Heart left ventricle (tissue), 13 donors: Measurements from ENCODE around the gene CAMTA1.

Experiments
- CTCF ChIP-seq, 12 donors: fragments of 200-600 bp; sonication (generic) in 4 of 12; IDR thresholded peaks; one replicate each; pipeline versions ENCODE4 v1.5.0 to v1.8.0; 2018 to 2022; ENCODE audit warnings: antibody characterized with exemption in 12 of 12, mild to moderate bottlenecking in 5 of 12
- POLR2A ChIP-seq, 2 donors: fragments of 450-650 bp; IDR thresholded peaks; one replicate each; pipeline ENCODE4 v1.6.1; 2017; ENCODE audit warnings: antibody characterized with exemption in 2 of 2, mild to moderate bottlenecking in 2 of 2, moderate library complexity in 2 of 2
- donor health status: ischemic (EF 13 %, LVEDD 7.1; RV severe dilation, severe dysfunction).
- donor health status: DM: no; HTN: yes; CAD: no.
- donor health status: DM: no; HTN: no; CAD: no.
- donor health status: ischemic (EF 25% LVEDD 6.9; RV normal size, moderate dysfunction).
- donor health status: ischemic (EF 25% LVEDD 5.7; RV mildly dilated, moderate dysfunction).
- donor health status: ischemic (EF 35%, LVEDD 5.7; RV mildly dilated, moderate dysfunction).
- donor health status: nonischemic (EF 11% LVEDD 7.7; RV severe dilation, severe dysfunction).
- donor health status: DM: yes; HTN: yes; CAD: no.
- donor health status: PGD.
- donor health status: ischemic (EF 29% LVEDD 5.4; RV normal size, mild dysfunction).
- donor health status: nonischemic (EF 23%, LVEDD 6.1; RV moderate dilation, normal function).

DNA sequence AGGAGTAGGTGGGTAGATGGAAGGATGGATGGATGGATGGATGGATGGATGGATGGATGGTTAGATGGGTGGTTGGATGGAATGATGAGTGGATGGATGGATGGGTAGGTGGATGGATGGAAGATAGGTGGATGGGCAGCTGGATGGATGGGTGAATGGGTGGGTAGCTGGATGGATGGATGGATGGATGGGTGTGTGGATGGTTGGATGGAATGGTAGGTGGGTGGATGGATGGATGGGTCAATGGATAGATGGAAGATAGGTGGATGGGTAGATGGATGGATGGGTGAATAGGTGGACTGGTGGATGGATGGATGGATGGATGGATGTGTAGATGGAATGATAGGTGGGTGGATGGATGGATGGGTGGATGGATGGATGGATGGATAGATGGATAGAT lies 821.8 kb downstream of the CAMTA1 start:
- TF ChIP-seq CTCF (IDR thresholded peaks at IDR 0.05) (no peak), POLR2A (IDR thresholded peaks at IDR 0.05) (no peak)
